Vagina (tissue), 2 donors: Measurements from ENCODE around the gene RNF217. TPM values are rescaled to one million over a fixed set of nuclear protein-coding genes. Genes with fewer than 3 reads are reported as not detected.

ENCODE experiments used
- DNase-seq, 2 donors: peaks; one replicate each; pipeline ENCODE4 v3.0.0-alpha.2; 2017; ENCODE audit errors: extremely low spot score in 2 of 2
- H3K27ac ChIP-seq: fragments of 200-600 bp; sonication (generic); one replicate; pipeline ENCODE4 v1.5.1; 2019
- H3K27me3 ChIP-seq: fragments of 200-600 bp; sonication (generic); one replicate; pipeline ENCODE4 v1.5.1; 2019
- H3K36me3 ChIP-seq, 2 donors: fragments of 200-600 bp; sonication (generic); one replicate each; pipeline ENCODE4 v1.5.1; 2017 to 2019
- H3K4me1 ChIP-seq: fragments of 200-600 bp; sonication (generic); one replicate; pipeline ENCODE4 v1.5.1; 2019
- H3K4me3 ChIP-seq, 2 donors: fragments of 200-600 bp; sonication (generic); 1 replicate in 1 of 2; 2 replicates in 1 of 2; pipeline ENCODE4 v1.5.1; 2016 to 2019
- H3K9me3 ChIP-seq: fragments of 200-600 bp; sonication (generic); one replicate; pipeline ENCODE4 v1.5.1; 2019
- POLR2A ChIP-seq, 2 donors: fragments of 450-650 bp; IDR thresholded peaks; one replicate each; pipeline ENCODE4 v1.6.1; 2017; ENCODE audit warnings: antibody characterized with exemption in 2 of 2, mild to moderate bottlenecking in 2 of 2, moderate library complexity in 2 of 2
- POLR2AphosphoS5 ChIP-seq, 2 donors: sonication (generic); formaldehyde crosslinking; IDR thresholded peaks; one replicate each; pipeline ENCODE4 v1.9.0; 2017; ENCODE audit warnings: antibody characterized with exemption in 2 of 2, mild to moderate bottlenecking in 2 of 2, low read depth in 1 of 2; ENCODE audit not compliant: insufficient read depth in 1 of 2
- intact Hi-C: fragments of 100-400 bp; cut with DNase I; formaldehyde crosslinking; loops from one replicate; pipeline ENCODE4 v1.15.1; 2023
- total RNA-seq: library from RNA; depleted of rRNA; stranded (reverse); fragments of >200 nt; gene quantifications from one replicate; pipeline ENCODE4 v1.2.3, GENCODE V29; 2016
- TF ChIP-seq, protein P1 (sequence below), 3 experiments: fragments of 450-650 bp in 2 of 3; fragments of 200-600 bp in 1 of 3; sonication (generic) in 1 of 3; IDR thresholded peaks; one replicate each; pipeline ENCODE4 v1.5.1; 2017 to 2019; ENCODE audit warnings: antibody characterized with exemption in 3 of 3, mild to moderate bottlenecking in 2 of 3, moderate library complexity in 2 of 3

Gene RNF217
- total RNA-seq, 1 donor from 2014 or later = 26.0 TPM

DNA sequence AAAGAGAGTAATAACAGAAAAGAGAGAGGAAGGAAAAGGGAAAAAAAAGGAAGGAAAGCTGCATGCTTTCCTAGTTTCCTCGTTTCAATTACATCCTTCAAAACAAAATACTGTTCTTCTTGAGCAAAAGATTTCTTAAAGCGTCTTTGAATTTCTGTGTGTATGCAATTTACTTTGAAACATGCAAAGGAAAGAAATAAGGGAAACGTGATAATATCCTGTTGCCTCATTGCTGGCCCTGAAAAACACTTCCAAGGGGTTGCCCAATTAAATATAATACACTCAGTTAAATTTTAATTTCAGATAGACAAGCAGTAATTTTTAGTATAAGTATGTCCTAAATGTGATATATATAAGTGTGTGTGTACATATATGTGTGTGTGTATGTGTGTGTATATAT, 140.2 kb downstream of the RNF217 start:
- H3K4me1 ChIP-seq = peaks cover 20% of the 10 kb centered on the region
- no peak overlapping the region for H3K27ac ChIP-seq
- H3K4me3 ChIP-seq = no peak overlapping the region
- no peaks in the 10 kb centered on the region for H3K36me3 ChIP-seq
- DNase-seq = no peak
- TF ChIP-seq, protein P1, sequence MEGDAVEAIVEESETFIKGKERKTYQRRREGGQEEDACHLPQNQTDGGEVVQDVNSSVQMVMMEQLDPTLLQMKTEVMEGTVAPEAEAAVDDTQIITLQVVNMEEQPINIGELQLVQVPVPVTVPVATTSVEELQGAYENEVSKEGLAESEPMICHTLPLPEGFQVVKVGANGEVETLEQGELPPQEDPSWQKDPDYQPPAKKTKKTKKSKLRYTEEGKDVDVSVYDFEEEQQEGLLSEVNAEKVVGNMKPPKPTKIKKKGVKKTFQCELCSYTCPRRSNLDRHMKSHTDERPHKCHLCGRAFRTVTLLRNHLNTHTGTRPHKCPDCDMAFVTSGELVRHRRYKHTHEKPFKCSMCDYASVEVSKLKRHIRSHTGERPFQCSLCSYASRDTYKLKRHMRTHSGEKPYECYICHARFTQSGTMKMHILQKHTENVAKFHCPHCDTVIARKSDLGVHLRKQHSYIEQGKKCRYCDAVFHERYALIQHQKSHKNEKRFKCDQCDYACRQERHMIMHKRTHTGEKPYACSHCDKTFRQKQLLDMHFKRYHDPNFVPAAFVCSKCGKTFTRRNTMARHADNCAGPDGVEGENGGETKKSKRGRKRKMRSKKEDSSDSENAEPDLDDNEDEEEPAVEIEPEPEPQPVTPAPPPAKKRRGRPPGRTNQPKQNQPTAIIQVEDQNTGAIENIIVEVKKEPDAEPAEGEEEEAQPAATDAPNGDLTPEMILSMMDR (IDR thresholded peaks at IDR 0.05) = no peak
- no peak for TF ChIP-seq POLR2A (IDR thresholded peaks at IDR 0.05)
- no peak for TF ChIP-seq POLR2AphosphoS5 (IDR thresholded peaks at IDR 0.05; ENCODE audit: insufficient read depth in 1 of 2, low read depth in 1 of 2)
- no peaks in the 10 kb centered on the region for H3K27me3 ChIP-seq
- intact Hi-C loops = loop anchor here (10.0 kb wide), 1 partner anchor 138 kb away; the partner anchor contains the start of gene RNF217
- no peaks in the 10 kb centered on the region for H3K9me3 ChIP-seq

DNA sequence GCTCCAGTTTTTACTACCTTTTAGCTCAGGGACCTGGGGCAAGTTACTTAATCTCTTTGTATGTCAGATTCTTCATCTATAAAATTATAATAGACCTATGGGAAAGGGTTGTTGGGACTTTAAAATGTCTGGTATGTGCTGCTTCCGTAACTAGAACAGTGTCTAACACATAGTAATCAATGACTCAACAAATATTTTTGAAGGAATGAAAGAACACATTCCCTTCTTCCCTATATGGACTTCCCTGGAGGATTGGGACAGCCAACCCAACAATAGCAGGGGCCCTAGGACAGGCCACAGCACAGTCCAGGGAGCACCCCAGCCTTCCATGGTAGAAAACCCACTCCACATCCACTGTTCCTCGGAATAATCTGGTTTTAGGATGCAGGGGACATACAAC, 140.7 kb downstream of the RNF217 start:
- Histone ChIP-seq H3K27ac (no peak overlapping the region), H3K9me3 (no peaks in the 10 kb centered on the region), H3K4me1 (peaks cover 20% of the 10 kb centered on the region), H3K4me3 (no peak overlapping the region), H3K27me3 (no peaks in the 10 kb centered on the region), H3K36me3 (no peaks in the 10 kb centered on the region)
- TF ChIP-seq POLR2AphosphoS5 (IDR thresholded peaks at IDR 0.05; ENCODE audit: insufficient read depth in 1 of 2, low read depth in 1 of 2) = no peak
- TF ChIP-seq POLR2A (IDR thresholded peaks at IDR 0.05) = no peak
- TF ChIP-seq, protein P1 (IDR thresholded peaks at IDR 0.05) = no peak
- no peak for DNase-seq
- intact Hi-C loops = loop anchor here (10.0 kb wide), 1 partner anchor 138 kb away; the partner anchor contains the start of gene RNF217

DNA sequence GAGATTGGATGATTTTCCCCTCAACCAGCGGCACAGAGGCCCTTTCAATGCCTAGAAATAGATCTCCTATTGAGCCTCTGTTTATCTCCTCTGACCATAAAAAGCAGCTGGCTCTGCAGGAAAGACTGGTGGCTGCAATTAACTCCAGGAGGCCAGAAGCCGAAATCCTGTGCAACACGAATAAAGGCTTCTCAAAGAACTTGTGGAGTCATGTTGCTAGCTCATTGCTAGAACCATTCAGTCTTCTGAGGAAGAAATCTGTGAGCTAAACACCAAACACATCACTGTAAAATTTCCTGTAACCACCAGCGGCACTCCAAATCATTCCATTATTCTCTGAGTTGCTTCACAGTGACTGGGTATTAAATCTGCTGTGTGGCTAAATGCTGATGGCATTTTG, 142.2 kb downstream of the RNF217 start:
- TF ChIP-seq POLR2AphosphoS5 (IDR thresholded peaks at IDR 0.05; ENCODE audit: insufficient read depth in 1 of 2, low read depth in 1 of 2) = no peak
- TF ChIP-seq POLR2A (IDR thresholded peaks at IDR 0.05) = no peak
- TF ChIP-seq, protein P1 (IDR thresholded peaks at IDR 0.05) = no peak
- Histone ChIP-seq H3K9me3 (no peaks in the 10 kb centered on the region), H3K27me3 (no peaks in the 10 kb centered on the region), H3K27ac (no peak overlapping the region), H3K4me3 (no peak overlapping the region), H3K4me1 (peaks cover 14% of the 10 kb centered on the region), H3K36me3 (no peaks in the 10 kb centered on the region)
- intact Hi-C loops = loop anchor here (10.0 kb wide), 1 partner anchor 140 kb away; the partner anchor contains the start of gene RNF217
- no peak for DNase-seq

DNA sequence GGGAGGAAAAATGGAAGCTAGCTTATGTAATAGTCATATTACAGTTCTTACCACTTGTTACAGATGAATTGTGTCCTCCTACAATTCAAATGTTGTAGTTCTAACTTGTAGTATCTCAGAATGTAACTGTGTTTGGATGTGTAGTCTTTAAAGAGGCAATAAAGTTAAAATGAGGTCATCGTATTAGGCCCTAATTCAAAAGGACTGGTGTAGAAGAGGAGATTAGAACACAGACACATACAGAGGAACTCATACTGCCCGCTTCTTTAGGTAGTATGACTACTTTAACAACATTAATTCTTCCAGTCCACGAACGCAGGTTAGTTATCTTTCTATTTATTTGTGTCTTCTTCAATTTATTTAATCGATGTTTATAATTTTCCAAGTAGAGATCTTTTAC, 144.8 kb downstream of the RNF217 start:
- DNase-seq = no peak
- no peak overlapping the region for H3K4me3 ChIP-seq
- intact Hi-C loops = loop anchor here (10.0 kb wide), 1 partner anchor 142 kb away; the partner anchor contains the start of gene RNF217
- H3K36me3 ChIP-seq = no peaks in the 10 kb centered on the region
- TF ChIP-seq POLR2AphosphoS5 (IDR thresholded peaks at IDR 0.05; ENCODE audit: insufficient read depth in 1 of 2, low read depth in 1 of 2) (no peak), POLR2A (IDR thresholded peaks at IDR 0.05) (no peak)
- TF ChIP-seq, protein P1 (IDR thresholded peaks at IDR 0.05) = no peak
- H3K4me1 ChIP-seq = peaks cover 8% of the 10 kb centered on the region
- H3K27ac ChIP-seq = no peak overlapping the region
- H3K27me3 ChIP-seq = no peaks in the 10 kb centered on the region
- H3K9me3 ChIP-seq = peaks cover 13% of the 10 kb centered on the region

DNA sequence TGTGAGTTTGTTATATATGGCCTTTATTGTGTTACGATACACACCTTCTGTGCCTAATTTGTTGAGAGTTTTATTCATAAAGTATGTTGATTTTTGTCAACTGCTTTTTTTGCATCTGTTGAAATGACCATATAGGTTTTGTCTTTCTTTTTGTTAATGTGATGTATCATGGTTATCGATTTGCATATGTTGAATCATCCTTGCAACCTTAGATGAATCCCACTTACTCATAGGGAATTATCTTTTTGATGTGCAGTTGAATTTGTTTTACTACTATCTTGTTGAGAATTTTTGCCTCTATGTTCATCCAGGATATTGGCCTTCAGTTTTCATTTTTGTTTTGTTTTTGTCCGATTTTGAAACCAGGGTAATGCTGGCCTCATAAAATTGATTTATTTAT, 145.7 kb downstream of the RNF217 start:
- Histone ChIP-seq H3K4me1 (peaks cover 8% of the 10 kb centered on the region), H3K36me3 (no peaks in the 10 kb centered on the region), H3K27me3 (no peaks in the 10 kb centered on the region), H3K27ac (no peak overlapping the region), H3K4me3 (no peak overlapping the region), H3K9me3 (peaks cover 13% of the 10 kb centered on the region)
- TF ChIP-seq, protein P1 (IDR thresholded peaks at IDR 0.05) = no peak
- TF ChIP-seq POLR2A (IDR thresholded peaks at IDR 0.05) = no peak
- no peak for TF ChIP-seq POLR2AphosphoS5 (IDR thresholded peaks at IDR 0.05; ENCODE audit: insufficient read depth in 1 of 2, low read depth in 1 of 2)
- intact Hi-C loops = loop anchor here (10.0 kb wide), 1 partner anchor 143 kb away; the partner anchor contains the start of gene RNF217
- no peak for DNase-seq
